BJ (cell line): ENCODE measurements around the gene CARHSP1. TPM values are rescaled to one million over a fixed set of nuclear protein-coding genes. Genes with fewer than 3 reads are reported as not detected.

Experiments used
- CTCF ChIA-PET: fragments of 350-600 bp; formaldehyde crosslinking; extraction: SDS; loops from one replicate; lab custom pipeline; 2021; ENCODE audit warnings: antibody characterized with exemption, inconsistent platforms; lab: Yijun Ruan, JAX
- POLR2A ChIA-PET: fragments of 300-600 bp; sonication (Branson Sonifier 250); formaldehyde crosslinking; extraction: SDS; loops from one replicate; lab custom pipeline; 2021; ENCODE audit warnings: antibody characterized with exemption; lab: Charles Lee
- DNase-seq: peaks from one replicate; pipeline ENCODE4 v3.0.0-alpha.2; 2011; ENCODE audit warnings: low read depth
- H3K27me3 ChIP-seq: 2 replicates; pipeline ENCODE4 v1.6.0; 2011; ENCODE audit warnings: low read length; ENCODE audit not compliant: control insufficient read depth, insufficient read depth
- H3K36me3 ChIP-seq: 2 replicates; pipeline ENCODE4 v1.5.1; 2011; ENCODE audit warnings: low read length; ENCODE audit not compliant: control insufficient read depth, insufficient read depth
- H3K4me3 ChIP-seq: 2 replicates; pipeline ENCODE4 v1.5.1; 2011; ENCODE audit warnings: low read depth, mild to moderate bottlenecking, control low read depth, low read length
- CTCF ChIP-seq: IDR thresholded peaks from 2 replicates; pipeline ENCODE4 v1.5.1; 2011; ENCODE audit warnings: low read depth, mild to moderate bottlenecking, control low read depth, inconsistent platforms, low read length, moderate library complexity; ENCODE audit not compliant: insufficient read depth
- polyA plus RNA-seq: library from polyadenylated mRNA; depleted of rRNA; stranded (reverse); fragments of >200 nt; gene quantifications from 2 replicates; pipeline ENCODE4 v1.2.3, GENCODE V29; 2011

Gene CARHSP1
- polyA plus RNA-seq, 1 experiment = 119 TPM

- CTCF ChIA-PET = interaction anchor here (2.0 kb wide), 1 partner anchor 95 kb away, joined by 6 read pairs; no protein-coding TSS in a partner anchor
- POLR2A ChIA-PET = no interaction called here
- TF ChIP-seq CTCF = no peak
- peaks cover 26% of the 10 kb centered on the region for H3K36me3 ChIP-seq
- no peaks in the 10 kb centered on the region for H3K27me3 ChIP-seq
- DNase-seq = no peak
- no peak overlapping the region for H3K4me3 ChIP-seq
Measured at GRCh38 chr16:8912793-8913192, 44.0 kb upstream of the CARHSP1 start.

GRCh38 chr16:8910811-8911210, 42.0 kb upstream of the CARHSP1 start:
- H3K36me3 ChIP-seq = peaks cover 26% of the 10 kb centered on the region
- ChIA-PET POLR2A (no interaction called here), CTCF (interaction anchor here (1.3 kb wide), 1 partner anchor 30 kb away, joined by 8 read pairs; no protein-coding TSS in a partner anchor)
- DNase-seq = no peak
- H3K4me3 ChIP-seq = no peak overlapping the region
- no peak for TF ChIP-seq CTCF
- no peaks in the 10 kb centered on the region for H3K27me3 ChIP-seq

- CTCF ChIA-PET = interaction anchor here (1.1 kb wide), 1 partner anchor 124 kb away, joined by 3 read pairs; no protein-coding TSS in a partner anchor
- peaks cover 29% of the 10 kb centered on the region for H3K36me3 ChIP-seq
- POLR2A ChIA-PET = no interaction called here
Measured at GRCh38 chr16:8908810-8909468, 40.1 kb upstream of the CARHSP1 start.

GRCh38 chr16:8907096-8907495, 38.3 kb upstream of the CARHSP1 start:
- DNase-seq = no peak

More at GRCh38 chr16:8908810-8909468, 40.1 kb upstream of the CARHSP1 start:
- Histone ChIP-seq H3K27me3 (no peaks in the 10 kb centered on the region), H3K4me3 (no peak overlapping the region)
- no peak for TF ChIP-seq CTCF
- no peak for DNase-seq

More at GRCh38 chr16:8907096-8907495, 38.3 kb upstream of the CARHSP1 start:
- TF ChIP-seq CTCF = no peak
- H3K36me3 ChIP-seq = peaks cover 34% of the 10 kb centered on the region
- CTCF ChIA-PET = interaction anchor here (1.1 kb wide), 1 partner anchor 100 kb away, joined by 3 read pairs; no protein-coding TSS in a partner anchor
- H3K27me3 ChIP-seq = no peaks in the 10 kb centered on the region
- POLR2A ChIA-PET = no interaction called here
- no peak overlapping the region for H3K4me3 ChIP-seq
